Measurements from ENCODE around the gene SH3PXD2A.
"Not testable (repeated sequence)": the region's sequence is repeated elsewhere in the genome, so short reads cannot be mapped to it uniquely, and the experiment has no call there.

SH3PXD2A gene

GRCh38 chr10:103818765-103819374 is 36.5 kb downstream of the SH3PXD2A start:
- Histone ChIP-seq H3K27me3 (ENCODE audit: control insufficient read depth in 2 of 2, insufficient read depth in 2 of 2, low read length in 2 of 2) (no peaks in the 10 kb centered on the region), H3K4me3 (ENCODE audit: low read length in 2 of 2) (no peak overlapping the region), H3K4me1 (ENCODE audit: control insufficient read depth in 2 of 2, insufficient read depth in 2 of 2, low read length in 2 of 2) (peaks cover 22 to 32% of the 10 kb centered on the region in 2 donors), H3K9ac (ENCODE audit: low read depth in 1 of 2, low read length in 2 of 2) (peak overlapping the region in 1 of 2 donors; percentile 15), H3K27ac (ENCODE audit: low read depth in 2 of 2, low read length in 2 of 2) (peak overlapping the region; percentile 7 to 19), H3K36me3 (ENCODE audit: control insufficient read depth in 2 of 2, insufficient read depth in 2 of 2, low read length in 2 of 2) (no peaks in the 10 kb centered on the region), H3K9me3 (ENCODE audit: control insufficient read depth in 2 of 2, low read length in 2 of 2) (no peaks in the 10 kb centered on the region)

- Histone ChIP-seq H3K9ac (ENCODE audit: low read depth in 1 of 2, low read length in 2 of 2) (no peak overlapping the region), H3K9me3 (ENCODE audit: control insufficient read depth in 2 of 2, low read length in 2 of 2) (no peaks in the 10 kb centered on the region), H3K27me3 (ENCODE audit: control insufficient read depth in 2 of 2, insufficient read depth in 2 of 2, low read length in 2 of 2) (no peaks in the 10 kb centered on the region), H3K27ac (ENCODE audit: low read depth in 2 of 2, low read length in 2 of 2) (no peak overlapping the region), H3K4me3 (ENCODE audit: low read length in 2 of 2) (no peak overlapping the region), H3K4me1 (ENCODE audit: control insufficient read depth in 2 of 2, insufficient read depth in 2 of 2, low read length in 2 of 2) (peaks cover 24 to 35% of the 10 kb centered on the region in 2 donors), H3K36me3 (ENCODE audit: control insufficient read depth in 2 of 2, insufficient read depth in 2 of 2, low read length in 2 of 2) (no peaks in the 10 kb centered on the region)
Measured at GRCh38 chr10:103818105-103818504, 37.3 kb downstream of the SH3PXD2A start.

- Histone ChIP-seq H3K4me1 (ENCODE audit: control insufficient read depth in 2 of 2, insufficient read depth in 2 of 2, low read length in 2 of 2) (peaks cover 36 to 48% of the 10 kb centered on the region in 2 donors), H3K27ac (ENCODE audit: low read depth in 2 of 2, low read length in 2 of 2) (no peak overlapping the region), H3K9me3 (ENCODE audit: control insufficient read depth in 2 of 2, low read length in 2 of 2) (no peaks in the 10 kb centered on the region), H3K27me3 (ENCODE audit: control insufficient read depth in 2 of 2, insufficient read depth in 2 of 2, low read length in 2 of 2) (no peaks in the 10 kb centered on the region), H3K9ac (ENCODE audit: low read depth in 1 of 2, low read length in 2 of 2) (no peak overlapping the region), H3K36me3 (ENCODE audit: control insufficient read depth in 2 of 2, insufficient read depth in 2 of 2, low read length in 2 of 2) (no peaks in the 10 kb centered on the region), H3K4me3 (ENCODE audit: low read length in 2 of 2) (no peak overlapping the region)
Measured at GRCh38 chr10:103816431-103816830, 38.9 kb downstream of the SH3PXD2A start.

GRCh38 chr10:103814626-103815370 is 40.6 kb downstream of the SH3PXD2A start:
- peak overlapping the region; percentile 38 to 57 for H3K9ac ChIP-seq (ENCODE audit: low read depth in 1 of 2, low read length in 2 of 2)
- no peaks in the 10 kb centered on the region for H3K9me3 ChIP-seq (ENCODE audit: control insufficient read depth in 2 of 2, low read length in 2 of 2)
- H3K27me3 ChIP-seq (ENCODE audit: control insufficient read depth in 2 of 2, insufficient read depth in 2 of 2, low read length in 2 of 2) = no peaks in the 10 kb centered on the region
- peaks cover 35 to 50% of the 10 kb centered on the region in 2 donors for H3K4me1 ChIP-seq (ENCODE audit: control insufficient read depth in 2 of 2, insufficient read depth in 2 of 2, low read length in 2 of 2)
- H3K27ac ChIP-seq (ENCODE audit: low read depth in 2 of 2, low read length in 2 of 2) = peak overlapping the region; percentile 80 to 82
- H3K4me3 ChIP-seq (ENCODE audit: low read length in 2 of 2) = no peak overlapping the region
- no peaks in the 10 kb centered on the region for H3K36me3 ChIP-seq (ENCODE audit: control insufficient read depth in 2 of 2, insufficient read depth in 2 of 2, low read length in 2 of 2)

- Histone ChIP-seq H3K4me1 (ENCODE audit: control insufficient read depth in 2 of 2, insufficient read depth in 2 of 2, low read length in 2 of 2) (peaks cover 28 to 43% of the 10 kb centered on the region in 2 donors), H3K4me3 (ENCODE audit: low read length in 2 of 2) (peak overlapping the region in 1 of 2 donors; percentile 20), H3K9me3 (ENCODE audit: control insufficient read depth in 2 of 2, low read length in 2 of 2) (no peaks in the 10 kb centered on the region), H3K9ac (ENCODE audit: low read depth in 1 of 2, low read length in 2 of 2) (peak overlapping the region; percentile 38 to 57), H3K27me3 (ENCODE audit: control insufficient read depth in 2 of 2, insufficient read depth in 2 of 2, low read length in 2 of 2) (no peaks in the 10 kb centered on the region), H3K27ac (ENCODE audit: low read depth in 2 of 2, low read length in 2 of 2) (peak overlapping the region; percentile 80 to 82), H3K36me3 (ENCODE audit: control insufficient read depth in 2 of 2, insufficient read depth in 2 of 2, low read length in 2 of 2) (no peaks in the 10 kb centered on the region)
Measured at GRCh38 chr10:103814105-103814504, 41.3 kb downstream of the SH3PXD2A start.

- not testable (repeated sequence) for H3K27me3 ChIP-seq (ENCODE audit: control insufficient read depth in 2 of 2, insufficient read depth in 2 of 2, low read length in 2 of 2); H3K4me3 ChIP-seq (ENCODE audit: low read length in 2 of 2); H3K9ac ChIP-seq (ENCODE audit: low read depth in 1 of 2, low read length in 2 of 2); H3K9me3 ChIP-seq (ENCODE audit: control insufficient read depth in 2 of 2, low read length in 2 of 2); H3K36me3 ChIP-seq (ENCODE audit: control insufficient read depth in 2 of 2, insufficient read depth in 2 of 2, low read length in 2 of 2)
- peaks cover 26 to 37% of the 10 kb centered on the region in 2 donors for H3K4me1 ChIP-seq (ENCODE audit: control insufficient read depth in 2 of 2, insufficient read depth in 2 of 2, low read length in 2 of 2)
- H3K27ac ChIP-seq (ENCODE audit: low read depth in 2 of 2, low read length in 2 of 2) = peak overlapping the region; percentile 80 to 82
Measured at GRCh38 chr10:103813312-103813711, 42.1 kb downstream of the SH3PXD2A start.

- H3K27ac ChIP-seq (ENCODE audit: low read depth in 2 of 2, low read length in 2 of 2) = peak overlapping the region; percentile 69 to 91
- peaks cover 26 to 35% of the 10 kb centered on the region in 2 donors for H3K4me1 ChIP-seq (ENCODE audit: control insufficient read depth in 2 of 2, insufficient read depth in 2 of 2, low read length in 2 of 2)
Measured at GRCh38 chr10:103812432-103812831, 42.9 kb downstream of the SH3PXD2A start.

GRCh38 chr10:103812004-103812403 is 43.4 kb downstream of the SH3PXD2A start:
- Histone ChIP-seq H3K27ac (ENCODE audit: low read depth in 2 of 2, low read length in 2 of 2) (peak overlapping the region; percentile 69 to 91), H3K9me3 (ENCODE audit: control insufficient read depth in 2 of 2, low read length in 2 of 2) (no peaks in the 10 kb centered on the region), H3K4me1 (ENCODE audit: control insufficient read depth in 2 of 2, insufficient read depth in 2 of 2, low read length in 2 of 2) (peaks cover 26 to 36% of the 10 kb centered on the region in 2 donors), H3K4me3 (ENCODE audit: low read length in 2 of 2) (peak overlapping the region in 1 of 2 donors; percentile 5), H3K27me3 (ENCODE audit: control insufficient read depth in 2 of 2, insufficient read depth in 2 of 2, low read length in 2 of 2) (no peaks in the 10 kb centered on the region), H3K9ac (ENCODE audit: low read depth in 1 of 2, low read length in 2 of 2) (peak overlapping the region; percentile 3 to 40), H3K36me3 (ENCODE audit: control insufficient read depth in 2 of 2, insufficient read depth in 2 of 2, low read length in 2 of 2) (no peaks in the 10 kb centered on the region)

More at GRCh38 chr10:103812432-103812831, 42.9 kb downstream of the SH3PXD2A start:
- no peak overlapping the region for H3K4me3 ChIP-seq (ENCODE audit: low read length in 2 of 2)
- H3K27me3 ChIP-seq (ENCODE audit: control insufficient read depth in 2 of 2, insufficient read depth in 2 of 2, low read length in 2 of 2) = no peaks in the 10 kb centered on the region
- H3K9me3 ChIP-seq (ENCODE audit: control insufficient read depth in 2 of 2, low read length in 2 of 2) = no peaks in the 10 kb centered on the region
- no peaks in the 10 kb centered on the region for H3K36me3 ChIP-seq (ENCODE audit: control insufficient read depth in 2 of 2, insufficient read depth in 2 of 2, low read length in 2 of 2)
- H3K9ac ChIP-seq (ENCODE audit: low read depth in 1 of 2, low read length in 2 of 2) = peak overlapping the region; percentile 3 to 30

GRCh38 chr10:103811463-103811862 is 43.9 kb downstream of the SH3PXD2A start:
- Histone ChIP-seq H3K36me3 (ENCODE audit: control insufficient read depth in 2 of 2, insufficient read depth in 2 of 2, low read length in 2 of 2) (no peaks in the 10 kb centered on the region), H3K27me3 (ENCODE audit: control insufficient read depth in 2 of 2, insufficient read depth in 2 of 2, low read length in 2 of 2) (no peaks in the 10 kb centered on the region), H3K27ac (ENCODE audit: low read depth in 2 of 2, low read length in 2 of 2) (peak overlapping the region; percentile 69 to 91), H3K4me3 (ENCODE audit: low read length in 2 of 2) (peak overlapping the region in 1 of 2 donors; percentile 5), H3K4me1 (ENCODE audit: control insufficient read depth in 2 of 2, insufficient read depth in 2 of 2, low read length in 2 of 2) (peaks cover 26 to 41% of the 10 kb centered on the region in 2 donors), H3K9me3 (ENCODE audit: control insufficient read depth in 2 of 2, low read length in 2 of 2) (no peaks in the 10 kb centered on the region), H3K9ac (ENCODE audit: low read depth in 1 of 2, low read length in 2 of 2) (peak overlapping the region in 1 of 2 donors; percentile 40)

GRCh38 chr10:103808780-103809179 is 46.6 kb downstream of the SH3PXD2A start:
- Histone ChIP-seq H3K4me1 (ENCODE audit: control insufficient read depth in 2 of 2, insufficient read depth in 2 of 2, low read length in 2 of 2) (peaks cover 19 to 30% of the 10 kb centered on the region in 2 donors), H3K9ac (ENCODE audit: low read depth in 1 of 2, low read length in 2 of 2) (no peak overlapping the region), H3K27ac (ENCODE audit: low read depth in 2 of 2, low read length in 2 of 2) (no peak overlapping the region), H3K4me3 (ENCODE audit: low read length in 2 of 2) (no peak overlapping the region), H3K9me3 (ENCODE audit: control insufficient read depth in 2 of 2, low read length in 2 of 2) (no peaks in the 10 kb centered on the region), H3K36me3 (ENCODE audit: control insufficient read depth in 2 of 2, insufficient read depth in 2 of 2, low read length in 2 of 2) (no peaks in the 10 kb centered on the region), H3K27me3 (ENCODE audit: control insufficient read depth in 2 of 2, insufficient read depth in 2 of 2, low read length in 2 of 2) (no peaks in the 10 kb centered on the region)

Data from mucosa of rectum (tissue), 2 donors.